NCI-H1436 treated with DMSO at 0.1 percent for 48 hours (cell line): ENCODE measurements around the gene ACSL3.
A peak's percentile ranks its signal among the peaks of the same experiment; 100 is the strongest.
"Not testable (repeated sequence)": the region's sequence is repeated elsewhere in the genome, so short reads cannot be mapped to it uniquely, and the experiment has no call there.

Experiments used
- DNase-seq: peaks from one replicate; lab custom pipeline; 2025; lab: John Stamatoyannopoulos, UW

ACSL3 gene

GRCh38 chr2:222860740-222861410, at the start of gene ACSL3:
TSS of gene ACSL3 (plus strand) at chr2:222861036. CDS start at chr2:222908773, 47,737 bp downstream.
- DNase-seq: peak; percentile 74

- no peak for DNase-seq
These were observed 49.0 kb upstream of the ACSL3 start for GRCh38 chr2:222811828-222812227.

- no peak for DNase-seq
These were observed 47.5 kb upstream of the ACSL3 start for GRCh38 chr2:222813177-222813843.

GRCh38 chr2:222819722-222820333, 41.0 kb upstream of the ACSL3 start:
- no peak for DNase-seq

- DNase-seq: no peak
These were observed 37.5 kb upstream of the ACSL3 start for GRCh38 chr2:222823183-222823930.

GRCh38 chr2:222825031-222825430, 35.8 kb upstream of the ACSL3 start:
- DNase-seq: no peak

- no peak for DNase-seq
These were observed 33.4 kb upstream of the ACSL3 start for GRCh38 chr2:222827417-222827816.

- DNase-seq: no peak
These were observed 32.3 kb upstream of the ACSL3 start for GRCh38 chr2:222828572-222828971.

- no peak for DNase-seq
These were observed 30.7 kb upstream of the ACSL3 start for GRCh38 chr2:222830164-222830563.

- DNase-seq: no peak
These were observed 27.4 kb upstream of the ACSL3 start for GRCh38 chr2:222833410-222833809.

- no peak for DNase-seq
These were observed 25.6 kb upstream of the ACSL3 start for GRCh38 chr2:222835143-222835822.

- no peak for DNase-seq
These were observed 25.0 kb upstream of the ACSL3 start for GRCh38 chr2:222835823-222836151.

- no peak for DNase-seq
These were observed 23.2 kb upstream of the ACSL3 start for GRCh38 chr2:222837643-222838056.

GRCh38 chr2:222840060-222840802, 20.6 kb upstream of the ACSL3 start:
- DNase-seq: no peak

- no peak for DNase-seq
These were observed 18.2 kb upstream of the ACSL3 start for GRCh38 chr2:222842491-222843174.

GRCh38 chr2:222844323-222844722, 16.5 kb upstream of the ACSL3 start:
- DNase-seq: no peak

GRCh38 chr2:222845314-222845713, 15.5 kb upstream of the ACSL3 start:
- DNase-seq: not testable (repeated sequence)

- DNase-seq: no peak
These were observed 14.8 kb upstream of the ACSL3 start for GRCh38 chr2:222846003-222846402.

GRCh38 chr2:222848031-222848430, 12.8 kb upstream of the ACSL3 start:
- not testable (repeated sequence) for DNase-seq

- no peak for DNase-seq
These were observed 12.0 kb upstream of the ACSL3 start for GRCh38 chr2:222848862-222849261.
